ENCODE measurements around the gene MTHFR. TPM values are rescaled to one million over a fixed set of nuclear protein-coding genes. Genes with fewer than 3 reads are reported as not detected.
A peak's percentile ranks its signal among the peaks of the same experiment; 100 is the strongest.

MTHFR gene
- total RNA-seq, 1 experiment from 2014 or later: 16.4 TPM

DNA sequence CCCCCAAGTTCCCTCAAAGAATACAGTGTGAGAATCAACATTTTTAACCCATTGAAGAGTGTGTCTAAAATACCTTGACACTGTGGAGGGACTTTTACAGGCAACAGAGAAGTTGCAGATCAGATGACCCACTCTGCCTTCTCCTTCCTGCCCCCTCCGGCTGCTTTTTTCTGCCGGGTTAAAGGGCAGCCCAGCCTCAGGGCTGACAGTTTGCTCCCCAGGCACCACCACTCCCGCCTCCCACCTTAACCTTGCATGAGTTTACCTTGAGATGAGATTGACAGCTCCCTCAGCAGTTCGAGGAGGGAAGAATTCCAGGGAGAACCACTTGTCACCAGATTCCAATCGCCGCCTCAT lies 3.2 kb downstream of the MTHFR start:
- intact Hi-C loops (cut with micrococcal nuclease; ENCODE audit: unreplicated experiment): no loop called here
- no peak for TF ChIP-seq CTCF (IDR thresholded peaks at IDR 0.05; ENCODE audit: unreplicated experiment)
- Mint-ChIP-seq H3K9me3 (ENCODE audit: low read depth, unreplicated experiment) (no peaks in the 10 kb centered on the region), H3K27ac (ENCODE audit: unreplicated experiment) (no peak overlapping the region), H3K4me3 (ENCODE audit: low read depth, unreplicated experiment) (peak overlapping the region; percentile 95), H3K4me1 (ENCODE audit: low read depth, unreplicated experiment) (peaks cover 36% of the 10 kb centered on the region), H3K27me3 (ENCODE audit: unreplicated experiment) (no peaks in the 10 kb centered on the region), H3K36me3 (ENCODE audit: insufficient read depth, unreplicated experiment) (peaks cover 45% of the 10 kb centered on the region)
- no TSS peak for BruUV-seq (replicated peaks)
- CTCF ChIA-PET: no interaction called here
- no peak for DNase-seq

GRCh38 chr1:11800756-11801433 lies 4.9 kb downstream of the MTHFR start:
- CTCF ChIA-PET: interaction anchor here (0.6 kb wide), 1 partner anchor 30 kb away, joined by 3 read pairs; no protein-coding TSS in a partner anchor
- Mint-ChIP-seq H3K4me3 (ENCODE audit: low read depth, unreplicated experiment) (no peak overlapping the region), H3K36me3 (ENCODE audit: insufficient read depth, unreplicated experiment) (peaks cover 30% of the 10 kb centered on the region), H3K27ac (ENCODE audit: unreplicated experiment) (peak overlapping the region; percentile 81), H3K27me3 (ENCODE audit: unreplicated experiment) (no peaks in the 10 kb centered on the region), H3K9me3 (ENCODE audit: low read depth, unreplicated experiment) (no peaks in the 10 kb centered on the region), H3K4me1 (ENCODE audit: low read depth, unreplicated experiment) (peaks cover 36% of the 10 kb centered on the region)
- intact Hi-C loops (cut with micrococcal nuclease; ENCODE audit: unreplicated experiment): no loop called here
- TF ChIP-seq CTCF (IDR thresholded peaks at IDR 0.05; ENCODE audit: unreplicated experiment): no peak
- DNase-seq: peak; percentile 55
- no TSS peak for BruUV-seq (replicated peaks)

DNA sequence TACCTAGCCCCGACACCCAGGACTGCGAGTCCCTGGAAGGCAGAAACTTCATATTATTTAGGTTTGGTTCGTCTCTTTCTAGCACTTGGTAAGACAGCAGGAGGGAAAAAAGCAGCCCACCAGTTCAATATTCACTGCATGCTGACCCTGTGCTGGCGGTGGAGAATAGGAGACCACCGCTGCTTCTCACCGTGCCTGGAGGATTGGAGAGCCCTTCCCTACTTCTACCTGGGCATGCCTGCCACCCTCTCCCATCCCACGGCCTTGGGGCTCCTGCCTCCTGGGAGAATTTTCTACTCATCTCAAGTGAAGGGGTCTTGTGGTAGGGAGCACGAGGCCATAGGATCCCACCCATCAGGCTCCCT lies 5.4 kb downstream of the MTHFR start:
- no peak for TF ChIP-seq CTCF (IDR thresholded peaks at IDR 0.05; ENCODE audit: unreplicated experiment)
- CTCF ChIA-PET: interaction anchor here (0.6 kb wide), 1 partner anchor 31 kb away, joined by 3 read pairs; no protein-coding TSS in a partner anchor
- intact Hi-C loops (cut with micrococcal nuclease; ENCODE audit: unreplicated experiment): no loop called here
- H3K36me3 Mint-ChIP-seq (ENCODE audit: insufficient read depth, unreplicated experiment): peaks cover 30% of the 10 kb centered on the region
- H3K4me1 Mint-ChIP-seq (ENCODE audit: low read depth, unreplicated experiment): peaks cover 36% of the 10 kb centered on the region
- no TSS peak for BruUV-seq (replicated peaks)
- H3K27ac Mint-ChIP-seq (ENCODE audit: unreplicated experiment): peak overlapping the region; percentile 81
- H3K4me3 Mint-ChIP-seq (ENCODE audit: low read depth, unreplicated experiment): no peak overlapping the region
- DNase-seq: no peak
- no peaks in the 10 kb centered on the region for H3K9me3 Mint-ChIP-seq (ENCODE audit: low read depth, unreplicated experiment)
- H3K27me3 Mint-ChIP-seq (ENCODE audit: unreplicated experiment): no peaks in the 10 kb centered on the region

DNA sequence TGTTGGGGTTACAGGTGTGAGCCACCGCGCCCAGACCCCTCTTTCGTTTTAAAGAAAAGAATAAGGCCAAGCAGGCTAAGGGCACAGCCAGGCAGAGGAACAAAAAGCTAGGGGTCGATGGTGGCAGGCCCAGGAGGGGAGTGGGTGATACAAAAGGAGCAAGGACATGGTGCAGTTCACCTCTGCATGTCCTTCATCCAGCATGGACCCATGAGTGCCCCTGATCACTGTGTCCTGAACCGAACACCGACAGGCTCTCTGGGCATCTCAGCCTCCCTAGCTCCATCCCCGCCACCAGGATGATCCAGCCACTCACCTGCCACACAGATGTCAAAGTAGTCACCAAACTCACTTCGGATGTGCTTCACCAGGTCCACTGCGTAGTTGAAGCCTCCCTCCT lies 5.9 kb downstream of the MTHFR start:
- DNase-seq: no peak
- peaks cover 36% of the 10 kb centered on the region for H3K4me1 Mint-ChIP-seq (ENCODE audit: low read depth, unreplicated experiment)
- no peak for TF ChIP-seq CTCF (IDR thresholded peaks at IDR 0.05; ENCODE audit: unreplicated experiment)
- BruUV-seq (replicated peaks): no TSS peak
- no peaks in the 10 kb centered on the region for H3K9me3 Mint-ChIP-seq (ENCODE audit: low read depth, unreplicated experiment)
- H3K27ac Mint-ChIP-seq (ENCODE audit: unreplicated experiment): no peak overlapping the region
- peaks cover 30% of the 10 kb centered on the region for H3K36me3 Mint-ChIP-seq (ENCODE audit: insufficient read depth, unreplicated experiment)
- intact Hi-C loops (cut with micrococcal nuclease; ENCODE audit: unreplicated experiment): no loop called here
- no peaks in the 10 kb centered on the region for H3K27me3 Mint-ChIP-seq (ENCODE audit: unreplicated experiment)
- no peak overlapping the region for H3K4me3 Mint-ChIP-seq (ENCODE audit: low read depth, unreplicated experiment)
- CTCF ChIA-PET: no interaction called here

Measured in Calu3 (cell line).